PC-9 (cell line): Measurements from ENCODE around the gene FAM98C.

Experiments used
- EZH2 ChIP-seq: fragments of 200-600 bp; sonication (generic); IDR thresholded peaks from 2 replicates; pipeline ENCODE4 v1.8.0; 2017; ENCODE audit warnings: antibody characterized with exemption, low read depth
- TF ChIP-seq, protein P1 (sequence below): fragments of 200-600 bp; sonication (generic); conservative IDR thresholded peaks from 2 replicates; pipeline ENCODE4 v1.6.1; 2017; ENCODE audit warnings: mixed run types, antibody characterized with exemption, mild to moderate bottlenecking, moderate library complexity

DNA sequence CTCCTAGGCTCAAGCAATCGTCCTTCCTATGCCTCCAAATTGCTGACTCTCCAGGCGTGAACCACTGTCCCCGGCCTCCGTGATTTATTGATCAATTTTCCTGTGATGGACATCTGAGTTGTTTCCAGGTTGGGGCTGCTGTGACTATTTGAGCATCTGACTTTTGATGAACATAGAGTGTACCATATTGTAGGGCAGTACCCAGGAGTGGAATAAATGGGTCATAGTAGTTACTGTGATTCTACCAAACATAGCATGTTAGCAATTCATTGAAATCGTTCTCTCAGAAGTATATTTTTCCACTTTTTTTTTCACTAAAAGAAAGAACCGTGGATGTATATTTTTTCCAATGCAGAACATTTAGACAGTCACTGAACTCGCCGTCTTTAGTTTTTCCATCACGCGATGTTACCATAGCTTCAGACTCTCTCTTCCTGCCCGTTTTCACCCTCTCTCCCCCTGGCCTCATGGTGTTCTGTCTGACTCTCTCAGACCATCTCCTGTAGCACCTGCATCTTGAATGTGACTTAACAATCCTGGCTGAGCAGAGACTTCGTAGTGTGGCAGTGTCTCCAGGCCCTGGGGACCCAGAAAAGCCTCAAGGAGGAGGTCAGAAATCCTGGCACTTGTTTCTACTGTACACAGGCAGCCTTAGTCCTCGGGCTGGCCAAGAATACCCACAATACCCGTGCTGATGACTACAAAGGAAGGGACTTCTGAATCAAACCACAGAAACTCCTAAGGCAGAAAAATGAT is 26.3 kb downstream of the FAM98C start:
- TF ChIP-seq, protein P1, sequence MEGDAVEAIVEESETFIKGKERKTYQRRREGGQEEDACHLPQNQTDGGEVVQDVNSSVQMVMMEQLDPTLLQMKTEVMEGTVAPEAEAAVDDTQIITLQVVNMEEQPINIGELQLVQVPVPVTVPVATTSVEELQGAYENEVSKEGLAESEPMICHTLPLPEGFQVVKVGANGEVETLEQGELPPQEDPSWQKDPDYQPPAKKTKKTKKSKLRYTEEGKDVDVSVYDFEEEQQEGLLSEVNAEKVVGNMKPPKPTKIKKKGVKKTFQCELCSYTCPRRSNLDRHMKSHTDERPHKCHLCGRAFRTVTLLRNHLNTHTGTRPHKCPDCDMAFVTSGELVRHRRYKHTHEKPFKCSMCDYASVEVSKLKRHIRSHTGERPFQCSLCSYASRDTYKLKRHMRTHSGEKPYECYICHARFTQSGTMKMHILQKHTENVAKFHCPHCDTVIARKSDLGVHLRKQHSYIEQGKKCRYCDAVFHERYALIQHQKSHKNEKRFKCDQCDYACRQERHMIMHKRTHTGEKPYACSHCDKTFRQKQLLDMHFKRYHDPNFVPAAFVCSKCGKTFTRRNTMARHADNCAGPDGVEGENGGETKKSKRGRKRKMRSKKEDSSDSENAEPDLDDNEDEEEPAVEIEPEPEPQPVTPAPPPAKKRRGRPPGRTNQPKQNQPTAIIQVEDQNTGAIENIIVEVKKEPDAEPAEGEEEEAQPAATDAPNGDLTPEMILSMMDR, result no peak
- no peak for TF ChIP-seq EZH2
